GM10266 (cell line): ENCODE measurements around the gene PID1.

ENCODE experiments used
- DNase-seq: peaks from one replicate; pipeline ENCODE4 v3.0.0; 2012; ENCODE audit errors: extremely low spot score
- TF ChIP-seq, protein P1 (sequence below): IDR thresholded peaks from 2 replicates; pipeline ENCODE4 v1.5.1; 2012; ENCODE audit warnings: mild to moderate bottlenecking, low read depth; ENCODE audit not compliant: control insufficient read depth, insufficient read depth; ENCODE audit errors: missing control alignments

The PID1 gene

DNA sequence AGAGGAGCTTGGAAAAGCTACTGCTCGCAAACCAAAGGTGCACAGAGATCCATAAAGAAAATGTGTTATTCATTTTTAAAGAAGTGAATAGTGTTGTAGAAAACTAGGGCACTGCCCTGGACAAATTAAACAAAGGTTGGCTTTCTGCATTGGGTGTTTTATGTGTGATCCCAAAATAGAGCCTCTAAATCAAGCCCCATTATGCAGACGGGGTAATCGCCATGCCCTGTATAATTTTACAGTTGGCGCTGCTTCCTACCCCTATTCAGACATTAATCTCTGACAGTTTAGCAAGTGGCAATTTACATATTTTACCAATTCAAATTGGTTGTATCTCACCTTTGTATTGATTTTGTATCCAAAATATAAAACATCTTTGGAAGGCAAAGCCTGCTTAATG, 109.1 kb downstream of the PID1 start:
- TF ChIP-seq, protein P1, sequence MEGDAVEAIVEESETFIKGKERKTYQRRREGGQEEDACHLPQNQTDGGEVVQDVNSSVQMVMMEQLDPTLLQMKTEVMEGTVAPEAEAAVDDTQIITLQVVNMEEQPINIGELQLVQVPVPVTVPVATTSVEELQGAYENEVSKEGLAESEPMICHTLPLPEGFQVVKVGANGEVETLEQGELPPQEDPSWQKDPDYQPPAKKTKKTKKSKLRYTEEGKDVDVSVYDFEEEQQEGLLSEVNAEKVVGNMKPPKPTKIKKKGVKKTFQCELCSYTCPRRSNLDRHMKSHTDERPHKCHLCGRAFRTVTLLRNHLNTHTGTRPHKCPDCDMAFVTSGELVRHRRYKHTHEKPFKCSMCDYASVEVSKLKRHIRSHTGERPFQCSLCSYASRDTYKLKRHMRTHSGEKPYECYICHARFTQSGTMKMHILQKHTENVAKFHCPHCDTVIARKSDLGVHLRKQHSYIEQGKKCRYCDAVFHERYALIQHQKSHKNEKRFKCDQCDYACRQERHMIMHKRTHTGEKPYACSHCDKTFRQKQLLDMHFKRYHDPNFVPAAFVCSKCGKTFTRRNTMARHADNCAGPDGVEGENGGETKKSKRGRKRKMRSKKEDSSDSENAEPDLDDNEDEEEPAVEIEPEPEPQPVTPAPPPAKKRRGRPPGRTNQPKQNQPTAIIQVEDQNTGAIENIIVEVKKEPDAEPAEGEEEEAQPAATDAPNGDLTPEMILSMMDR = no peak
- DNase-seq = no peak

DNA sequence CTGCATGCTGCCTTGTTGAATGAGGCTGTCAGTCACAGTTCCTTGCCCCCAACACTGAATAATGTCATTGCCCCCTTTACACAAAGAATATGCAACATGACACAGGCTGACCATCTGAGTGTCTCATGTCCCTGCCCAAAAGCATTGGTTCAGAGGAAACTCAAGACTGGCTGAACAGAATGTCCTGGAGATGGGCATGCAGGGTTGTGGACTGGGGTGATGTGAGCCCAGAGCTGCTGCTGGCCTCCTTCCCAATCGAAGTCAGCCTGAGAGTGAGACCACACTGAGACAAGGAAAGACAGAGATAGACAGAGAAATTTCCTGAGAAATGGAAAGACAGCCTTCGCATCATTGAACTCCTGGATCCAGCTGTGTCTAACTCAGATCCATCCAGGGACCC, 110.1 kb downstream of the PID1 start:
- TF ChIP-seq, protein P1 = no peak
- no peak for DNase-seq

DNA sequence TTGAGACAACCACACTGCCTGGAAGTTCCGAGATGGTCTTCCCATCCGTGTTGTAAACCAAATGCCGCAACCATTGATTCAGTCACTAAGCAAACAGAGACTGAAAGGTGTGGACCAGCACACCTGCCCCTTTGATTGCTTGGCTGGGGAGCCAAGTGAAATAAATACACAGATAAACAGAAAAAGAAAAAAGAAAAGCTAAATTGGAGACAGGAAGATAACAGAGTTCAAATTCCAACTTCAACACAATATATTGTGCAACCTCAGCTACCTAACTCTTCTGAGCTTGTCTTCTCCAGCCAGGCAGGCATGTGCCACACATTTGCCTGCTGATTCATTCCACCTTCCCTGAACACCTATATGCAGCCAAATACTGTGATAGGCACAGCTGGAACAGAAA, 110.9 kb downstream of the PID1 start:
- DNase-seq = no peak

DNA sequence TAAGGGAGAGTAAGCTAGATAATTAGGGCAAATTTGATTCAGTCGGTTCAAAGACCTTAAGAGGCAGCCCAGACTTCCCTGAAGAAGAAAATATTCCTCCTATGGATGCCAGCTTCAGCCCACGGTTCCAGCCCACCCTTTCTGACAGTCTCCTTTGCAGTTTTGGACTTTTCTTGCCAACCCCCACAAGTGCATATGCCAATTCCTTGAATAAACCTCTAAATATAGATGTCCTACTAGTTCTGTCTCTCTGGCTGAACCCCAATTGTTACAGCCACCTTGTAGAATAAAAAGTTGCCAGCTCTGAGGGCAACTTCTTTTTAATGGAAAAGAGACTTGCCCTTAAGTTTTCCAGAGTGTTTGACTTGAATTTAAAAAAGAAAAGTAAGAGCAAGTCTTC, 111.7 kb downstream of the PID1 start:
- TF ChIP-seq, protein P1 = no peak
- no peak for DNase-seq

More for the DNA sequence above, 110.9 kb downstream of the PID1 start:
- TF ChIP-seq, protein P1 = no peak

DNA sequence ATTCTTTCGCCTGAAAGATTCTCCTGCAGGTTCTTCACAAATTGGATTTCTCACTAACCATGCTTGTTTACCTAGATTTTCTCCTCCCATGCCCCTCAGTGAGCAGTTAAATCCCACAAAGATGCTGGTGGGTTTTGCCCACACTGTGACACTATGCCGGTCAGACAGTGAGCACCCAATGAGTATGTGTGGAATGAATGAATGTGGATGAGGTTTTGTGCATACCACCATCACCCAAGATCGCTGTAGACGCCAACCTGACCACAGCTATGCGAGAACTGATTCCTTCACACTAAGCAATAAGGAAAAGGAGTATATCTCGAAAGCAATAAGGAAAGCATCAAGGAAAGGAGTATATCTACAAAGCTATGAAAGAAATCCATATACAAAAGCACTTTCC, 116.7 kb downstream of the PID1 start:
- TF ChIP-seq, protein P1 = no peak
- no peak for DNase-seq

DNA sequence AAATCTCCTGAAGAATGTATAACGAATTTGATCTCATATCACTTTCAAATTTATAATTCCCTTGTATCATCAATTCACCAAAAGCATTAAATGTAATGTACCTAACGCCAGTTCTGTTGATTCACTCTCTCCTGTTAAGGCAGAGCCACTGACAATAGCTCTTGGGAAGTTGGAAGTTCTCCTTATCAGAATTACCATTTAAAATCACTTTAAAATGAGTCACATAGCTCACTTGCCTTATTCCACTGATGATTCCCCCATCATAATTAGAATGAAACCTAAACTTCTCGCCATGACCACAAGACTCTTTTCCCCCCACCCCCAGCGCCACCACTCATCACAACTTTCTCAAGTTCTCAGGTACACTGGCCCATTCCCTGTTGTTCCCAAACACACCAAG, 117.1 kb downstream of the PID1 start:
- DNase-seq = no peak
- TF ChIP-seq, protein P1 = no peak

DNA sequence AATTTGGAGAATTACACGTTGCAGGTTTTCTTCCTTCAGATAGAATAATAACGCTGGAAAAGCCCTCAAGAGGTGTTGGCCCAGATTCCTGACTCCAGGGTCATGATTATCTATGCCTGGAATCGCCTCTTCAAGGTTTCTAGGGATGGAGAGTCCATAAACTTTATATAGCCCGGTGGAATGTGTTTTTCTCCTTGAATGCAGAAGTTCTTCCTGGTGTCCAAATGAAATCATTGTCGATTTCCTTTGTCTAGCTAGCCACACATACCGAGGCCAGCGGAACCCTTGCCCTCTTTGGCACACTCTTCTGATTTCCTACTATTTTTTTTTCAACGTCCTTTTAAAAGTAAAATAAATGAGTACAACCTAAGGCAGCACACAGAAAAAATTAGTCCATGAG, 117.8 kb downstream of the PID1 start:
- DNase-seq = no peak
- TF ChIP-seq, protein P1 = no peak

DNA sequence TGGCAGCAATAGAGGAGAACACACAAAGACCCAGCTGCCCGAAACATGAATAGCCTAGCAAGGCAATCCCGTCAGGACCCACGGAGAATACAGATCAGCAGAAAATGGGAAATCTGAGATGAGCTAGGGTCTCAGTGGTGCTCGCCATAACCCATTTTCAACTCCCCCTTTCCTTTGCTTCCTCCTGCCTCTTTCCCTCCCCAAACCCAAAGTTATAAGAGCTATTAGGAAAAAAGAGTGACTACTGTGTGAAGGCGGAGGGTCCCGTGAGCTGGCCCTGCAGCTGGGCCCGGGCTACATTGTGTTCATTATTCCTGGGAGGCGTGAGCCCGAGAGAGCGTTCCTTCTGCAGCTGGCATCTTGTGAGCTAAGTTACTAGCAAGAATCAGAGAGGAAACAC, 118.4 kb downstream of the PID1 start:
- no peak for DNase-seq
- TF ChIP-seq, protein P1 = no peak
